SK-N-MC (cell line): ENCODE data around the gene IGF1R.

Experiments used
- EZH2 ChIP-seq: fragments of 200-600 bp; sonication (generic); IDR thresholded peaks from one replicate; pipeline ENCODE4 v1.6.1; 2017; ENCODE audit warnings: antibody characterized with exemption
- POLR2AphosphoS5 ChIP-seq: IDR thresholded peaks from 2 replicates; pipeline ENCODE4 v1.6.1; 2012; ENCODE audit warnings: mild to moderate bottlenecking, low read depth, low read length, borderline replicate concordance

- TF ChIP-seq POLR2AphosphoS5 = no peak
- no peak for TF ChIP-seq EZH2
These were observed 71.7 kb downstream of the IGF1R start for GRCh38 chr15:98720031-98720430.
